Stomach (tissue), 9 donors: ENCODE results near the gene CCNQ. TPM values are rescaled to one million over a fixed set of nuclear protein-coding genes. Genes with fewer than 3 reads are reported as not detected.

Experiments
- DNase-seq, 2 donors: peaks; one replicate each; pipeline versions ENCODE4 v3.0.0 to v3.0.0-alpha.2; 2013 to 2019
- H3K27ac ChIP-seq, 5 donors: fragments of 200-600 bp in 4 of 5; sonication (generic) in 4 of 5; one replicate each; pipeline ENCODE4 v1.5.1; 2013 to 2019; ENCODE audit warnings: mild to moderate bottlenecking in 1 of 5, moderate library complexity in 1 of 5
- H3K27me3 ChIP-seq, 3 donors: fragments of 200-600 bp; sonication (generic); one replicate each; pipeline ENCODE4 v1.5.1; 2017 to 2019; ENCODE audit warnings: mixed run types in 1 of 3
- H3K36me3 ChIP-seq, 4 donors: fragments of 200-600 bp; sonication (generic); 1 replicate in 3 of 4; 2 replicates in 1 of 4; pipeline ENCODE4 v1.5.1; 2016 to 2019
- H3K4me1 ChIP-seq, 4 donors: fragments of 200-600 bp; sonication (generic); one replicate each; pipeline ENCODE4 v1.5.1; 2016 to 2019
- H3K4me3 ChIP-seq, 4 donors: fragments of 200-600 bp; sonication (generic) in 3 of 4; one replicate each; pipeline ENCODE4 v1.5.1; 2016 to 2019; ENCODE audit warnings: mild to moderate bottlenecking in 1 of 4
- H3K9me3 ChIP-seq, 4 donors: fragments of 200-600 bp; sonication (generic); one replicate each; pipeline ENCODE4 v1.5.1; 2016 to 2019
- CTCF ChIP-seq, 7 experiments: fragments of 450-650 bp in 4 of 7; fragments of 200-600 bp in 3 of 7; sonication (generic) in 3 of 7; IDR thresholded peaks; one replicate each; pipeline ENCODE4 v1.5.1; 2016 to 2019; ENCODE audit warnings: antibody characterized with exemption in 7 of 7, control low read depth in 2 of 7, mild to moderate bottlenecking in 1 of 7
- EP300 ChIP-seq: sonication (generic); formaldehyde crosslinking; IDR thresholded peaks from one replicate; pipeline ENCODE4 v1.6.1; 2017; ENCODE audit warnings: antibody characterized with exemption
- POLR2A ChIP-seq, 4 donors: fragments of 450-650 bp; IDR thresholded peaks; one replicate each; pipeline ENCODE4 v1.6.1; 2016; ENCODE audit warnings: antibody characterized with exemption in 4 of 4, control low read depth in 2 of 4, mild to moderate bottlenecking in 1 of 4, moderate library complexity in 1 of 4
- POLR2AphosphoS5 ChIP-seq, 3 donors: sonication (generic); formaldehyde crosslinking; IDR thresholded peaks; one replicate each; pipeline ENCODE4 v1.6.1; 2016; ENCODE audit warnings: antibody characterized with exemption in 3 of 3
- WGBS, 5 donors: extraction: QIAGEN DNeasy Blood & Tissue Kit in 3 of 5; methylation state at CpG; one replicate each; pipeline versions ENCODE4 v1.1.5 to v1.1.7; 2013 to 2018; 5-methylcytosine and 5-hydroxymethylcytosine counted together
- intact Hi-C: fragments of 100-400 bp; cut with DNase I; formaldehyde crosslinking; loops from one replicate; pipeline ENCODE4 v1.15.1; 2023; ENCODE audit warnings: low total_unique reads
- polyA plus RNA-seq, 3 donors: library from polyadenylated mRNA; stranded (reverse); fragments of 200-250 nt; gene quantifications; one replicate each; pipeline ENCODE4 v1.2.3, GENCODE V29; 2013
- total RNA-seq, 5 donors: library from RNA; depleted of rRNA; stranded (reverse); fragments of >200 nt; gene quantifications; one replicate each; pipeline versions ENCODE4 v1.1.0 to v1.2.3, GENCODE V29; 2014 to 2016
- donor health status: healthy with polysubstance abuse.
- donor health status: Bipolar disorder and iron deficiency.
- donor health status: healthy.

CCNQ gene
- total and polyA plus RNA-seq, 8 donors: 0.58 to 55.4 (median 26.2) TPM; not detected in 1

- no peaks in the 10 kb centered on the region for H3K36me3 ChIP-seq
- no peak overlapping the region for H3K4me3 ChIP-seq
- intact Hi-C loops: no loop called here
- peak in 1 of 2 donors; percentile 68 for DNase-seq
- H3K4me1 ChIP-seq: no peaks in the 10 kb centered on the region
- TF ChIP-seq POLR2AphosphoS5 (IDR thresholded peaks at IDR 0.05) (no peak), EP300 (no peak), POLR2A (IDR thresholded peaks at IDR 0.05) (no peak), CTCF (IDR thresholded peaks at IDR 0.05) (no peak)
- WGBS, 5 donors: 37 to 70% (median 46%) methylated on average over 12 to 15 of the region's 15 CpGs
- peaks cover 0 to 27% (median 12%) of the 10 kb centered on the region in 4 donors for H3K9me3 ChIP-seq
- H3K27ac ChIP-seq: no peak overlapping the region
- peaks cover 0 to 15% (median 7%) of the 10 kb centered on the region in 3 donors for H3K27me3 ChIP-seq
Measured at GRCh38 chrX:153634832-153635231, 35.9 kb upstream of the CCNQ start.

GRCh38 chrX:153634236-153634635 lies 35.3 kb upstream of the CCNQ start:
- TF ChIP-seq POLR2A (IDR thresholded peaks at IDR 0.05) (no peak), EP300 (no peak), CTCF (IDR thresholded peaks at IDR 0.05) (no peak), POLR2AphosphoS5 (IDR thresholded peaks at IDR 0.05) (no peak)
- 67 to 90% (median 86%) methylated on average over 7 to 9 of the region's 9 CpGs for WGBS, 5 donors
- DNase-seq: no peak
- Histone ChIP-seq H3K27me3 (peaks cover 0 to 15% (median under 1%) of the 10 kb centered on the region in 3 donors), H3K36me3 (no peaks in the 10 kb centered on the region), H3K27ac (no peak overlapping the region), H3K9me3 (peaks cover 0 to 30% (median 12%) of the 10 kb centered on the region in 4 donors), H3K4me3 (no peak overlapping the region), H3K4me1 (no peaks in the 10 kb centered on the region)
- intact Hi-C loops: no loop called here

- intact Hi-C loops: no loop called here
- H3K27me3 ChIP-seq: peaks cover 0 to 15% (median 0%) of the 10 kb centered on the region in 3 donors
- H3K9me3 ChIP-seq: peaks cover 0 to 30% (median 12%) of the 10 kb centered on the region in 4 donors
- DNase-seq: no peak
- H3K4me3 ChIP-seq: no peak overlapping the region
- H3K36me3 ChIP-seq: no peaks in the 10 kb centered on the region
- 71 to 88% (median 79%) methylated on average over 6 to 15 of the region's 15 CpGs for WGBS, 5 donors
- no peak overlapping the region for H3K27ac ChIP-seq
- TF ChIP-seq EP300 (no peak), CTCF (IDR thresholded peaks at IDR 0.05) (no peak), POLR2AphosphoS5 (IDR thresholded peaks at IDR 0.05) (no peak)
- no peaks in the 10 kb centered on the region for H3K4me1 ChIP-seq
Measured at GRCh38 chrX:153633607-153634180, 34.8 kb upstream of the CCNQ start.

- 89 to 98% (median 94%) methylated on average over 7 to 14 of the region's 14 CpGs for WGBS, 5 donors
Measured at GRCh38 chrX:153633048-153633447, 34.1 kb upstream of the CCNQ start.

More at GRCh38 chrX:153633048-153633447, 34.1 kb upstream of the CCNQ start:
- intact Hi-C loops: no loop called here
- Histone ChIP-seq H3K36me3 (no peaks in the 10 kb centered on the region), H3K4me3 (no peak overlapping the region), H3K27ac (no peak overlapping the region), H3K9me3 (peaks cover 0 to 30% (median 12%) of the 10 kb centered on the region in 4 donors), H3K27me3 (peaks cover 0 to 15% (median 0%) of the 10 kb centered on the region in 3 donors), H3K4me1 (no peaks in the 10 kb centered on the region)
- TF ChIP-seq EP300: no peak
- no peak for TF ChIP-seq POLR2AphosphoS5 (IDR thresholded peaks at IDR 0.05)
- TF ChIP-seq CTCF (IDR thresholded peaks at IDR 0.05): no peak
- TF ChIP-seq POLR2A (IDR thresholded peaks at IDR 0.05): no peak
- DNase-seq: no peak
